Large intestine (tissue), 3 donors: ENCODE measurements around the gene SDK1. TPM values are rescaled to one million over a fixed set of nuclear protein-coding genes. Genes with fewer than 3 reads are reported as not detected.
"Not testable (repeated sequence)": the region's sequence is repeated elsewhere in the genome, so short reads cannot be mapped to it uniquely, and the experiment has no call there.

Experiments used
- DNase-seq, 2 donors: peaks; one replicate each; pipeline versions ENCODE4 v3.0.0 to v3.0.0-alpha.2; 2013
- H3K27ac ChIP-seq: one replicate; pipeline ENCODE4 v1.5.1; 2013; ENCODE audit warnings: low read length
- H3K27me3 ChIP-seq: 2 replicates; pipeline ENCODE4 v1.6.1; 2013; ENCODE audit warnings: low read length; ENCODE audit not compliant: control insufficient read depth, insufficient read depth
- H3K36me3 ChIP-seq: 2 replicates; pipeline ENCODE4 v1.6.1; 2013; ENCODE audit warnings: low read length; ENCODE audit not compliant: control insufficient read depth, insufficient read depth
- H3K4me1 ChIP-seq: one replicate; pipeline ENCODE4 v1.6.1; 2013; ENCODE audit warnings: low read length; ENCODE audit not compliant: control insufficient read depth, insufficient read depth
- H3K4me3 ChIP-seq: one replicate; pipeline ENCODE4 v1.5.1; 2013; ENCODE audit warnings: low read length
- H3K9me3 ChIP-seq: one replicate; pipeline ENCODE4 v1.6.1; 2013; ENCODE audit warnings: mild to moderate bottlenecking, low read depth, low read length, moderate library complexity; ENCODE audit not compliant: control insufficient read depth
- WGBS: methylation state at CpG from one replicate; pipeline ENCODE4 v1.1.5; 2013; ENCODE audit warnings: low lambda C conversion rate; ENCODE audit not compliant: insufficient coverage; 5-methylcytosine and 5-hydroxymethylcytosine counted together
- polyA plus RNA-seq: library from polyadenylated mRNA; unstranded; fragments of 120-200 nt; gene quantifications from one replicate; pipeline ENCODE4 v1.2.1, GENCODE V29; 2013

Gene SDK1
- polyA plus RNA-seq, 1 donor = 6.4 TPM

DNA sequence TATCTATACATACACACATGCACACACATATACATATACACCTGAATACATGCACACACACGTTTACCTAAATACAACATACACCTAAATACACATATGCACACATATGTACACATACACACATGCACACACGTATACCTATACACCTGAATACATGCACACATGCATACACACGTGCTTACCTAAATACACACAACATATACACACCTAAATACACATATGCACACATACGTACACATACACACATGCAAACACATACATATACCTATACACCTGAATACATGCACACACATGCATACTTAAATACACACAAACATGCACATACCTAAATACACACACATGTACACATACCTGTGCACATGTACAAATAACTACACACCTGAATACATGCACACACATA lies 947.2 kb downstream of the SDK1 start:
- Histone ChIP-seq H3K27me3 (no peaks in the 10 kb centered on the region), H3K4me1 (no peaks in the 10 kb centered on the region), H3K9me3 (peaks cover 7% of the 10 kb centered on the region), H3K27ac (no peak overlapping the region), H3K36me3 (no peaks in the 10 kb centered on the region), H3K4me3 (no peak overlapping the region)
- no CpG with 5 or more reads among the region's 4 CpGs for WGBS
- no peak for DNase-seq

DNA sequence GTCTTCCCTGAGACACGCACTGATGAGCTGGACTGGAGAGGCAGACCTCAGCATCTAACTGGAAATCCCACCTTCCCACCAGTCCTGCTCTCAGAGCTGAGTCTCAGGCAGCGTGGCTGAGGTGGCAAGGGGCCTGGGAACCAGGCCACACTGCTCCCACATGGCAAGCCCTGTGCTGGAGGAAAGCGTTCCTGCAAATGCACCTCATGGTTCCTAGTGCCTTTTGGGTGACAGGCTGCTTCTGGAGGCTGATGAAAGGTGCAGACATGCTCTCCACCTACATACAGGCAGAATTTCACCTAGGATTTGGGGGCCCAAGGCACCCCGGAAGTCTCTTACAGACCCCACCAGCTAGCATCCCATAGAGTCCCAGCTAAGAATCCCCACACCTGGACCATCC lies 948.2 kb downstream of the SDK1 start:
- Histone ChIP-seq H3K36me3 (no peaks in the 10 kb centered on the region), H3K4me3 (no peak overlapping the region), H3K4me1 (no peaks in the 10 kb centered on the region), H3K27ac (no peak overlapping the region), H3K27me3 (no peaks in the 10 kb centered on the region), H3K9me3 (peaks cover 6% of the 10 kb centered on the region)
- DNase-seq = no peak
- WGBS = no CpG with 5 or more reads among the region's 4 CpGs

DNA sequence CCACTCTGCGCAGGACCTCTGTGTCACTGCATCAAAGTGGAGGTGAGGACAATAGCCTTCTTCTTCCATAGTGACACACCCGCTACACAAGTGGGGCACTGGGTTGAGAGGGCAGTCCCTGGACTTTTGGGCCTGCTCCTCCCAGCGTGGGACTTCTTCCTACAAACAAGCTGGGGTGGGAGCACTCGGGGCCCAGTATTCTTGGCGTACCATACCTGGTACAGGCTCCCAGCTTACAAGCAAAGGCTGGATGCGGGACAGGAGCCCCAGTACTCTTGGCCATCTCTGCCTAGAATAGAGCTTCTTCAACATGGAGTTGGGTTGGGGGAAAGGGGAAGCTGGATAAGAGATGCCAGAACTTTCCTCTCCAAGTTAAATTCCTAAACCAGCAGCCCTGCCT lies 954.3 kb downstream of the SDK1 start:
- 100% methylated on average over 1 of the region's 6 CpGs for WGBS
- DNase-seq = no peak
- H3K36me3 ChIP-seq = no peaks in the 10 kb centered on the region
- no peaks in the 10 kb centered on the region for H3K9me3 ChIP-seq
- no peak overlapping the region for H3K4me3 ChIP-seq
- H3K27ac ChIP-seq = no peak overlapping the region
- no peaks in the 10 kb centered on the region for H3K4me1 ChIP-seq
- no peaks in the 10 kb centered on the region for H3K27me3 ChIP-seq

DNA sequence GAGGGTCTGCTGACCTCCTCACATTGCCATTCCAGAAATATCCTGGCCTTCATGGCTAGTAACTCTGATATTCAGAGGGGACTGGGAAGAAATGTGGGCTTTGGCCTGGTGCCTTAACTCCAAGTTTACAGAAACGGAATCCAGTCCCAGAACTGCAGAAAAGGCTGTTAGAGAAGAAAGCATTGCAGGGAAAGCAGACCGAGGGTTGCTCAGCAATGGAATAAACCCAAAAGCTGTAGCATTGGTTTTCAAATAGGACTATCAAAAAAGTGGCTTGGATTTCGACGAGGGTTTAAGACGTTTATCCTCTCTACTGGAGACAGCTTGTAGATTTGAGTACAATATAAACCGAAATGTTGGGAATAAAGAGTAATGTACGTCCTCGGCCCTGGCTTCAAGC lies 955.2 kb downstream of the SDK1 start:
- DNase-seq = no peak
- Histone ChIP-seq H3K27ac (peak overlapping the region; percentile 29), H3K27me3 (no peaks in the 10 kb centered on the region), H3K36me3 (no peaks in the 10 kb centered on the region), H3K4me3 (no peak overlapping the region), H3K9me3 (no peaks in the 10 kb centered on the region), H3K4me1 (no peaks in the 10 kb centered on the region)
- WGBS = no CpG with 5 or more reads among the region's 8 CpGs

DNA sequence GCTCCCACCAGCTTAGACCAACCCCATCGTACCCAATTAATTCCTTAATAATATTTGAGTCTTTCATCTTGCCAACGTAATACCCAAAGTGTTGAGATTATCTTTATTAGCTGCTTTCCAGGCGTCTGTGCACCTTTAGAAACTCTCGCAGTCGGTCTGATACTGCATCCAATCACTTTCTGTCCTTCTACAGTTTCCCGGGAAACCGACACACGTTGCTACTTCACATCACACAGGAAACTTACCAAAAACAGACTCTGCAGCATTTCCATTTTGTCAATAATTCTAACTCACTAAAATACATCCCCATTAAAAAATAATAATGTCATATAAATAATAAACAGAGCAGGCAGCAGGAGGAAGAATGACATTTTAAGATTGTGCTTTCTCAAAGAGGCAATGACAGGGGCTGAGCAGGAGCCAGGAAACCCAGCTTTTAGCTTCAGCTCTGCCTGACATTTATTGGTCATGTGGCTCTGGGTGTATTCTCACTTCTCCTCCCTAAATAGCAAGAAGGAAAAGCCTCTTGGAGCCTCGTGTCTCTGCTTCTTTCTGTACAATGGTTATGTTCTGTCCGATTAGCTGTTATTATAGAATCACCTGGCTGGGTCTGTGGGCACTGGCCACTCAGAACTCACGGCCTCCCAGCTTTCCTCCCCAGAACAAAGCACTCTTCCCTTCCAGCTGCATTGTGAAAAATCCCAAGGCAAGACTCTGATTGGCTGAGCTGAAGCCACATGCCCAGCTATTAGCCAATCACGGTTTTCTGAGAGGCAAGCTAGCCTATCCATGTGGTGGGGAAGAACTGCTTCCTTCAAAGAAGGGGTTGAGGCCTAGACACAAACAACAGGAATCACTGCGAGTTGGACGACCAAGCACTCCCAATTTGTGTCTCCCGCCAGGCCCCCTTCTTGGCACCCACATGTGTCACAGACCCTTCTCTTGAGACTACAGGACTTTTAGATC lies 956.4 kb downstream of the SDK1 start:
- no peaks in the 10 kb centered on the region for H3K4me1 ChIP-seq
- peak overlapping the region; percentile 29 for H3K27ac ChIP-seq
- H3K4me3 ChIP-seq = no peak overlapping the region
- no peak for DNase-seq
- WGBS = 80% methylated on average over 1 of the region's 15 CpGs
- no peaks in the 10 kb centered on the region for H3K27me3 ChIP-seq
- H3K9me3 ChIP-seq = no peaks in the 10 kb centered on the region
- H3K36me3 ChIP-seq = no peaks in the 10 kb centered on the region

- not testable (repeated sequence) for DNase-seq, H3K36me3 ChIP-seq, H3K27ac ChIP-seq, H3K9me3 ChIP-seq, H3K4me3 ChIP-seq, H3K27me3 ChIP-seq, H3K4me1 ChIP-seq
- WGBS = no CpG with 5 or more reads among the region's 15 CpGs
These were observed 959.1 kb downstream of the SDK1 start for GRCh38 chr7:4260116-4260515.

DNA sequence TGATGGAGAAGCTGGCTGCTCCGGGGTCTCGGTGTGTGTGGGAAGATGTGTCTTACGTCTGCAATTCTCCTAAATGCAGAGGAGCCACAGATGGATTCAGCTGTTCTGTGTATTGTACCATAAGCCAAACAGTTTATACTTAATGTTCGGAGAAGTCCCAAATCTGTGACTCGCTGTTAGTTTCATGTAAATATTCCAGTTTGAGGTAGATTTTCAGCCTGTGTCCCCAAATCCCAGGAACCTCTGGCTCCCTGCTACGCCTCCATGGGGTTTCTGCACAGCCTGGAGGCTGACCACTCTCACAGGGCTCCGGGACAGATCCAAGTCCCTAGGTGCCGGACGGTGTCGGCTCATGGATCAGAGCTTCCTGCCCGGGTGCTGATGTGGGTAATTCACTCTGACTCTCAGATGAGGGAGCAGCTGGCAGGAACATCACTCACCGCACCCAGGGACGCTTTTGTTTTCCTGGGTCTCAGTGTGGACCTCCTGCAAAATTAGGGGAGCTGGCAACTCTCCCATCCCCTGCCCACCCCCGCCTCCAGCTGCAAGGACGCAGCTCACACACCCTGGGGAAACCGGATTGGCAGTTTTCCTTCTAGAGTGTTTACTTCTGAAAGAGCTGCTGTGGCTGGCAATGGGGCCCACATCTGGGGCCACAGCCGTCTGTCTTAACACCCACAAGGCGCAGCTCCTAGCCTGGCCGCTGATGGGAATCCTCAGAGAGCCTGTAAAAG lies 960.0 kb downstream of the SDK1 start:
- peak overlapping the region; percentile 20 for H3K27ac ChIP-seq
- no CpG with 5 or more reads among the region's 19 CpGs for WGBS
- no peak overlapping the region for H3K4me3 ChIP-seq

DNA sequence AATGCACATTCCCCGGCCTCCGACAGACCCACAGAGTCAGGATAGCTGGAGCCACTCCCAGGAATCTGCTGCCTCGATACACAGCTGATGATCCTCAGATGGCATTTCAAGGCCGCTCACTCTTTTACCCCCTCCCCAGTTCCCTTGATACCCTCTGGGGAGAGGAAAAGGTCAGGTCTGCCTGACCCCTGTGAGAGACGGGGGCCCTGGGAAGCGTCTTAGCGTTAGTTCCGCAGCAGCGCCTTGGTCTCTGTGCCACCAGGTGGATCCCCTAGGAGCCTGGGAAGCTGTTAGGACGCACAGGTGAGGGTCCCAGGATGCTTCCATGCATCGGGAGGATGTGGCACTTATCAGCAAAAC lies 960.5 kb downstream of the SDK1 start:
- no peaks in the 10 kb centered on the region for H3K4me1 ChIP-seq
- no CpG with 5 or more reads among the region's 11 CpGs for WGBS
- H3K4me3 ChIP-seq = no peak overlapping the region
- H3K27me3 ChIP-seq = no peaks in the 10 kb centered on the region
- DNase-seq = no peak
- no peaks in the 10 kb centered on the region for H3K36me3 ChIP-seq
- H3K27ac ChIP-seq = peak overlapping the region; percentile 20
- H3K9me3 ChIP-seq = no peaks in the 10 kb centered on the region

More for the DNA sequence above, 960.0 kb downstream of the SDK1 start:
- Histone ChIP-seq H3K4me1 (no peaks in the 10 kb centered on the region), H3K36me3 (no peaks in the 10 kb centered on the region), H3K9me3 (no peaks in the 10 kb centered on the region), H3K27me3 (no peaks in the 10 kb centered on the region)
- peak; percentile 40 to 48 for DNase-seq

GRCh38 chr7:4264206-4264605 lies 963.2 kb downstream of the SDK1 start:
- not testable (repeated sequence) for H3K27ac ChIP-seq, H3K9me3 ChIP-seq, H3K27me3 ChIP-seq, H3K36me3 ChIP-seq, H3K4me3 ChIP-seq, DNase-seq, H3K4me1 ChIP-seq
- no CpG with 5 or more reads among the region's 25 CpGs for WGBS

DNA sequence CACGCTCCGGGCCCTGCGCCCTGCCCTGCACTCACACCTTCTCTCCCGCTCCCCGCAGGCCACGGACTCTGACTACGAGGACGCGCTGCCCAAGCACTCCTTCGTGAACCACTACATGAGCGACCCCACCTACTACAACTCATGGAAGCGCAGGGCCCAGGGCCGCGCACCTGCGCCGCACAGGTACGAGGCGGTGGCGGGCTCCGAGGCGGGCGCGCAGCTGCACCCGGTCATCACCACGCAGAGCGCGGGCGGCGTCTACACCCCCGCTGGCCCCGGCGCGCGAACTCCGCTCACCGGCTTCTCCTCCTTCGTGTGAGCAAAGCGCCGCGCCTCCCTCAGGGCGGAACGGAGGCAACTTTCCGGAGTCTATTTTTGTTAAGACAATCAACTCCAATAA lies 964.0 kb downstream of the SDK1 start:
- Histone ChIP-seq H3K27ac (no peak overlapping the region), H3K36me3 (no peaks in the 10 kb centered on the region), H3K9me3 (no peaks in the 10 kb centered on the region), H3K4me1 (no peaks in the 10 kb centered on the region), H3K27me3 (no peaks in the 10 kb centered on the region), H3K4me3 (no peak overlapping the region)
- DNase-seq = no peak
- no CpG with 5 or more reads among the region's 43 CpGs for WGBS
